ENCODE measurements around the gene CLRN3. TPM values are rescaled to one million over a fixed set of nuclear protein-coding genes. Genes with fewer than 3 reads are reported as not detected.
A peak's percentile ranks its signal among the peaks of the same experiment; 100 is the strongest.

CLRN3 gene
- total and polyA plus RNA-seq, 7 donors, result 0.03 TPM; not detected in 6

- DNase-seq, result no peak
- H3K4me1 ChIP-seq, result no peaks in the 10 kb centered on the region
- no peak for TF ChIP-seq CTCF (IDR thresholded peaks at IDR 0.05)
- ATAC-seq, result no peak
- intact Hi-C loops (cut with DNase I), result no loop called here
- H3K27ac ChIP-seq, result no peak overlapping the region
- no peaks in the 10 kb centered on the region for H3K36me3 ChIP-seq (ENCODE audit: insufficient read depth in 1 of 2, low read depth in 1 of 2)
- peaks cover 0 to 13% (median 3%) of the 10 kb centered on the region in 3 donors for H3K27me3 ChIP-seq (ENCODE audit: insufficient read depth in 3 of 3, low read length in 2 of 3)
- no peak overlapping the region for H3K4me3 ChIP-seq
- peaks cover 7% of the 10 kb centered on the region for H3K9me3 ChIP-seq
These were observed 44.3 kb upstream of the CLRN3 start for GRCh38 chr10:127937069-127937468.

GRCh38 chr10:127935071-127935561 lies 42.4 kb upstream of the CLRN3 start:
- Histone ChIP-seq H3K4me3 (no peak overlapping the region), H3K27ac (no peak overlapping the region), H3K36me3 (ENCODE audit: insufficient read depth in 1 of 2, low read depth in 1 of 2) (no peaks in the 10 kb centered on the region), H3K27me3 (ENCODE audit: insufficient read depth in 3 of 3, low read length in 2 of 3) (peaks cover 0 to 13% (median 3%) of the 10 kb centered on the region in 3 donors), H3K9me3 (peaks cover 9% of the 10 kb centered on the region), H3K4me1 (no peaks in the 10 kb centered on the region)
- ATAC-seq (peak; percentile 36 to 80 (median 50)), DNase-seq (peak; percentile 63 to 71)
- TF ChIP-seq CTCF (IDR thresholded peaks at IDR 0.05), result no peak
- intact Hi-C loops (cut with DNase I), result no loop called here
- WGBS, 3 donors, result 36 to 55% (median 40%) methylated on average over 16 of the region's 16 CpGs

GRCh38 chr10:127934383-127934782 lies 41.6 kb upstream of the CLRN3 start:
- Histone ChIP-seq H3K27ac (no peak overlapping the region), H3K4me1 (no peaks in the 10 kb centered on the region), H3K4me3 (no peak overlapping the region), H3K9me3 (peaks cover 9% of the 10 kb centered on the region), H3K27me3 (ENCODE audit: insufficient read depth in 3 of 3, low read length in 2 of 3) (peaks cover 0 to 13% (median 3%) of the 10 kb centered on the region in 3 donors), H3K36me3 (ENCODE audit: insufficient read depth in 1 of 2, low read depth in 1 of 2) (no peaks in the 10 kb centered on the region)
- no peak for DNase-seq
- WGBS, 3 donors, result 79 to 90% (median 84%) methylated on average over 14 of the region's 14 CpGs
- intact Hi-C loops (cut with DNase I), result no loop called here
- TF ChIP-seq CTCF (IDR thresholded peaks at IDR 0.05), result no peak
- no peak for ATAC-seq

GRCh38 chr10:127933271-127933670 lies 40.5 kb upstream of the CLRN3 start:
- Histone ChIP-seq H3K36me3 (ENCODE audit: insufficient read depth in 1 of 2, low read depth in 1 of 2) (no peaks in the 10 kb centered on the region), H3K4me3 (no peak overlapping the region), H3K9me3 (peaks cover 9% of the 10 kb centered on the region), H3K27ac (no peak overlapping the region), H3K27me3 (ENCODE audit: insufficient read depth in 3 of 3, low read length in 2 of 3) (peaks cover 0 to 13% (median 2%) of the 10 kb centered on the region in 3 donors), H3K4me1 (no peaks in the 10 kb centered on the region)
- WGBS, 3 donors, result 89 to 97% (median 93%) methylated on average over 5 of the region's 5 CpGs
- ATAC-seq, result no peak
- DNase-seq, result no peak
- intact Hi-C loops (cut with DNase I), result no loop called here
- TF ChIP-seq CTCF (IDR thresholded peaks at IDR 0.05), result no peak
